Inflammatory macrophage treated with lipopolysaccharide for 4 hours (primary cell): ENCODE data around the gene C17orf58.
"Not testable (repeated sequence)": the region's sequence is repeated elsewhere in the genome, so short reads cannot be mapped to it uniquely, and the experiment has no call there.

Experiments used
- DNase-seq: peaks from one replicate; pipeline ENCODE4 v3.0.0-alpha.2; 2020

The C17orf58 gene

GRCh38 chr17:67996301-67997171 lies at the start of gene C17orf58:
Gene C17orf58 (minus strand): TSS chr17:67996469. CDS start chr17:67996198, 271 bp downstream.
- DNase-seq, result peak; percentile 83

GRCh38 chr17:68036304-68037147 lies 40.3 kb upstream of the C17orf58 start:
- peak; percentile 82 for DNase-seq

GRCh38 chr17:68035523-68036303 lies 39.4 kb upstream of the C17orf58 start, which contains the start of gene KPNA2:
Gene KPNA2 (plus strand): TSS chr17:68035735. CDS start chr17:68037133, 1,398 bp downstream.
- peak; percentile 99 for DNase-seq

GRCh38 chr17:68035131-68035522 lies 38.9 kb upstream of the C17orf58 start:
- DNase-seq, result no peak

- no peak for DNase-seq
Measured at GRCh38 chr17:68034452-68034776, 38.1 kb upstream of the C17orf58 start.

- no peak for DNase-seq
Measured at GRCh38 chr17:68033636-68034451, 37.6 kb upstream of the C17orf58 start.

GRCh38 chr17:68029512-68030215 lies 33.4 kb upstream of the C17orf58 start:
- DNase-seq, result no peak

GRCh38 chr17:68022547-68022946 lies 26.3 kb upstream of the C17orf58 start:
- DNase-seq, result not testable (repeated sequence)

GRCh38 chr17:68021963-68022362 lies 25.7 kb upstream of the C17orf58 start:
- DNase-seq, result no peak

GRCh38 chr17:68020791-68021190 lies 24.5 kb upstream of the C17orf58 start:
- not testable (repeated sequence) for DNase-seq

GRCh38 chr17:68020409-68020756 lies 24.1 kb upstream of the C17orf58 start:
- DNase-seq, result no peak

GRCh38 chr17:68019675-68020408 lies 23.6 kb upstream of the C17orf58 start:
- peak; percentile 98 for DNase-seq

GRCh38 chr17:68019336-68019674 lies 23.0 kb upstream of the C17orf58 start:
- DNase-seq, result no peak

GRCh38 chr17:68018493-68018892 lies 22.2 kb upstream of the C17orf58 start:
- not testable (repeated sequence) for DNase-seq

- no peak for DNase-seq
Measured at GRCh38 chr17:68016838-68017237, 20.6 kb upstream of the C17orf58 start.

GRCh38 chr17:68015081-68015723 lies 18.9 kb upstream of the C17orf58 start:
- DNase-seq, result no peak

- no peak for DNase-seq
Measured at GRCh38 chr17:68013385-68013784, 17.1 kb upstream of the C17orf58 start.

- peak; percentile 62 for DNase-seq
Measured at GRCh38 chr17:68011199-68011665, 15.0 kb upstream of the C17orf58 start.

GRCh38 chr17:68006797-68007196 lies 10.5 kb upstream of the C17orf58 start:
- DNase-seq, result no peak

- no peak for DNase-seq
Measured at GRCh38 chr17:68004201-68004600, 7.9 kb upstream of the C17orf58 start.
